GM12872 (cell line): ENCODE results near the gene LMCD1.

Experiments used
- CTCF ChIP-seq: IDR thresholded peaks from 3 replicates; pipeline ENCODE4 v1.5.1; 2011; ENCODE audit warnings: low read depth, mild to moderate bottlenecking, low read length, moderate library complexity; ENCODE audit not compliant: insufficient read depth

The LMCD1 gene

GRCh38 chr3:8618950-8619349 lies 117.3 kb downstream of the LMCD1 start:
- TF ChIP-seq CTCF, result no peak

GRCh38 chr3:8619548-8619947 lies 117.9 kb downstream of the LMCD1 start:
- TF ChIP-seq CTCF, result no peak

- no peak for TF ChIP-seq CTCF
These were observed 119.5 kb downstream of the LMCD1 start for GRCh38 chr3:8621141-8621540.

- TF ChIP-seq CTCF, result no peak
These were observed 120.2 kb downstream of the LMCD1 start for GRCh38 chr3:8621872-8622271.

GRCh38 chr3:8622873-8623691 lies 121.5 kb downstream of the LMCD1 start:
- peak; percentile 91 for TF ChIP-seq CTCF

- TF ChIP-seq CTCF, result no peak
These were observed 122.1 kb downstream of the LMCD1 start for GRCh38 chr3:8623741-8624140.
